Measurements from ENCODE around the gene BOC.

DNA sequence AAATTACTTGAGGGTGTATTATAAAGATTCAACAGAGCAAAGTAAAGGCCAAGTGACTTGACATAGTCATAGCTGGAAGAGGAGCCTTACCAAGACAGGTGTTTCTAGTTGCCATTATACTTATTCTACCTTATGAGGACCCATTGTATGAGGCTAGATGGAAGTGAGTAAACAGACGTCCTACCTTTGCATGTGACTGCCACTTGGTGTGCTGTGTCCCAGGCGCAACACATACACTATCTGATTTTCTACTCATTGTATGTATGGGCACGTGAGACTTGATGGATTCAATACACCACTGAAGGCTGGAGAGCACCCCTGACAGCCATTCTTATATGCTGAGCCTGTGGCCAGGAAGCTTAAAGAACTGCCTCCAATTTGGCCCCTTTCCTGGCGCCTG is 40.5 kb downstream of the BOC start:
- TF ChIP-seq, protein P1, sequence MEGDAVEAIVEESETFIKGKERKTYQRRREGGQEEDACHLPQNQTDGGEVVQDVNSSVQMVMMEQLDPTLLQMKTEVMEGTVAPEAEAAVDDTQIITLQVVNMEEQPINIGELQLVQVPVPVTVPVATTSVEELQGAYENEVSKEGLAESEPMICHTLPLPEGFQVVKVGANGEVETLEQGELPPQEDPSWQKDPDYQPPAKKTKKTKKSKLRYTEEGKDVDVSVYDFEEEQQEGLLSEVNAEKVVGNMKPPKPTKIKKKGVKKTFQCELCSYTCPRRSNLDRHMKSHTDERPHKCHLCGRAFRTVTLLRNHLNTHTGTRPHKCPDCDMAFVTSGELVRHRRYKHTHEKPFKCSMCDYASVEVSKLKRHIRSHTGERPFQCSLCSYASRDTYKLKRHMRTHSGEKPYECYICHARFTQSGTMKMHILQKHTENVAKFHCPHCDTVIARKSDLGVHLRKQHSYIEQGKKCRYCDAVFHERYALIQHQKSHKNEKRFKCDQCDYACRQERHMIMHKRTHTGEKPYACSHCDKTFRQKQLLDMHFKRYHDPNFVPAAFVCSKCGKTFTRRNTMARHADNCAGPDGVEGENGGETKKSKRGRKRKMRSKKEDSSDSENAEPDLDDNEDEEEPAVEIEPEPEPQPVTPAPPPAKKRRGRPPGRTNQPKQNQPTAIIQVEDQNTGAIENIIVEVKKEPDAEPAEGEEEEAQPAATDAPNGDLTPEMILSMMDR (conservative IDR thresholded peaks at IDR 0.05; ENCODE audit: low read depth, low read length) = no peak
- no peak for TF ChIP-seq BHLHE40 (IDR thresholded peaks at IDR 0.05; ENCODE audit: low read depth, low read length)
- TF ChIP-seq POLR2A (IDR thresholded peaks at IDR 0.05; ENCODE audit: low read depth, low read length) = no peak
- TF ChIP-seq MAFK (IDR thresholded peaks at IDR 0.05; ENCODE audit: low read depth, low read length) = no peak
- TF ChIP-seq RFX5 (IDR thresholded peaks at IDR 0.05; ENCODE audit: low read depth, low read length) = no peak
- TF ChIP-seq, protein P2, sequence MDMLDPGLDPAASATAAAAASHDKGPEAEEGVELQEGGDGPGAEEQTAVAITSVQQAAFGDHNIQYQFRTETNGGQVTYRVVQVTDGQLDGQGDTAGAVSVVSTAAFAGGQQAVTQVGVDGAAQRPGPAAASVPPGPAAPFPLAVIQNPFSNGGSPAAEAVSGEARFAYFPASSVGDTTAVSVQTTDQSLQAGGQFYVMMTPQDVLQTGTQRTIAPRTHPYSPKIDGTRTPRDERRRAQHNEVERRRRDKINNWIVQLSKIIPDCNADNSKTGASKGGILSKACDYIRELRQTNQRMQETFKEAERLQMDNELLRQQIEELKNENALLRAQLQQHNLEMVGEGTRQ (IDR thresholded peaks at IDR 0.05; ENCODE audit: low read depth, low read length) = no peak
- no peak for TF ChIP-seq RAD21 (IDR thresholded peaks at IDR 0.05; ENCODE audit: low read length)
